GM19463 (cell line): Measurements from ENCODE around the gene WWTR1.

Experiments used
- ATAC-seq: cut with Tn5 transposase; IDR thresholded peaks from one replicate; pipeline ENCODE4 v1.9.1; 2021; ENCODE audit warnings: mild to moderate bottlenecking, moderate library complexity; ENCODE audit not compliant: unreplicated experiment

Gene WWTR1

DNA sequence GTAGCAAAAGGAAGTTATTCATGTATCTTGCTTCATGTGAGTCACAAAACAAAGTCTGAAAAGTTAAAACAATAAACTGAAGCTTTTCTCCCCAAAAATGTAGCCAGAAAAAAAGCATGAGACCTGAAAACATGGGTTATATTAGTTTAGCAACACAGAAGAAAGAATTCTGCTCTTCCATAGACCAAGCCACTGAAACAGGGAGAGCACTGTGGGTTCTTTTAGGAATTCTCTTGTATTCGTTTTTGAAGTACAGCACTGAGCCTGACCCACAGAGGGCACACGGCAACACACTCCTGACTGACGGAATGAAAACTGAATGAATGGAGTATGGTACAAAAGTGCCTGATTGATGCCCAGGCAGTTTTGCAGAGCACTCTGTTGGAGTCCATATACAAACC is 116.7 kb downstream of the WWTR1 start:
- no peak for ATAC-seq

DNA sequence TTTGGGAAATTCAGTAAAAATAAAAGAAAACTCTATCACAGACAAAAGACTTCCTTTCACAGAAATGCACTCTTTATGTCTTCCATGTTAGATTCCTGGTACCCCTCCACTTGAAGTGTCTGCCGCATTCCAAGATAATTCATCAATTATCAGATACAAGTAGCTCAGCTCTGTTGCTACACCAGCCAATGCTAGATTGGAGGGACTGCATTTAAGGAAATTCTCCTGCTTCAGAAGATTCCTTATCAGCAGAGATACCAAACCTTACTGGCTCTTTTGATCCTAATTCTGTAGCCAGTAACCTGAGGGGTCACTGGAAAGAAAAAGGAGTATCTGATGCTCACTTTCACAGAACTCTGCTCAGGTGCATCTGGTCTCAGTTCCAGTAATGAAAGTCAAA is 119.5 kb downstream of the WWTR1 start:
- no peak for ATAC-seq

DNA sequence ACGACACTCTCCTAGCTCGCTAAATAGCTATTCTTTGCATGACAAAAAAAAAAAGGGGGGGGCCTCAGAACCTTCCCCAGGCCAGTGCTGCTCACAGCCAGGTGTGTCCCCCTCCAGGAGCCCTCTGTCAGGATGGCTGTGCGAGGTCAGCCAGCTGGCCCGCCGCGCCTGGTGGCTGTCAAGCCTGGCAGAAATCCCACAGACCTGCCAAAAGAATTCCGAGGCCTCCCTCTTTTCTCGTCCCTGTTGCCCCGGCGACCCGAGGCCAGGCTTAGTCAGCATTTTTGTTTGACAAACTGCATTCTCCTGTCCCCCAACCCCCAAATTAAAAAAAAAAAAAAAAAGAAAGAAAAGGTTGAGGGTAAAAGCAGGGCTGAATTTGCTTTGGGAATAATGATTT is 121.4 kb downstream of the WWTR1 start:
- no peak for ATAC-seq

DNA sequence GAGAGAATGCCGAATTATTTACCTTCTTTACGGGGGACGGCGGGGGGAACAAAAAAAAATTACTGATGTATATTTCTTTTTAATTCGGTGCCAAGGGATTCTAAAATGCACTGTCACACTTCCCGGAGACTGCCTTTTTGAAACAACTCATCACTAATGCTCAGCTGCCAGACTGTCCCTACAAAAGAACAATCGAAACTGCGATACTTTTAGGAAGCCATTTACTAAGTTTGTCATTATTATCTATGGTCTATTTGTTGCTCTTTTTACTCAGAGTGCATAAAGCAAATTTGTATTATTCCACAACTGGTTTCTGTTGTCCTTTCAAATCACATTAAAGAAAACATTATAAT is 122.5 kb downstream of the WWTR1 start:
- ATAC-seq: no peak

DNA sequence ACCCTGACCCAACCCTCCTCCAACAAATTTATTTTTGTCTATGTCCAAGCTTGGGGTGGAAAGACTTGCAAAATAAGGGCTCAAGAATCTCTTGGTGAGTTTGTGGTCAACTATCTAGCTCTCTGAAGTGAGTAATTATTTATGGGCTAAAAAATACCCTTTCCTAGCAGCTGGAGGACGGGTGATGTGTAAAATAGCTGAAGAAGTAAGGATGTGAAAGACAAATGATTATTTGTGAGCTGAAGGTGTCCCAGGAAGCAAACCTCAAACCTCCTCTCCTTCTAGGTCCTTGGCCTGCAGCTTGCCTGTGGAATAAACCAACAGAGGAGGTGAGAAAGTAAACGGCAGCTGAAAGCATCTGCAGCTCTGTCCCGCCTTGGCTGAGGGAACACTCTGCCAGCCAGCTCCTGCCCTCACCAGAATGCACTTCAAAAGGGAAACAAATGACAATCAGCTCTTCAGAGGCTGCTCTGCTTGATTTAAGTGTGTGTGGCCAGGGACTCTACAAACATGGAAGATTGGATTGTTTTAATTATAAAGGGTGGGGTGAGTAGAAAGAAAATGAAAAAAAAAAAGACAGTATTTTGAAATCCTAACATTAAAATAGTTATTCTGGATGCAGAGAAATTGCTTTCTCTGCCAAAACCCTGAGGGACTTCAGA is 123.0 kb downstream of the WWTR1 start:
- no peak for ATAC-seq

DNA sequence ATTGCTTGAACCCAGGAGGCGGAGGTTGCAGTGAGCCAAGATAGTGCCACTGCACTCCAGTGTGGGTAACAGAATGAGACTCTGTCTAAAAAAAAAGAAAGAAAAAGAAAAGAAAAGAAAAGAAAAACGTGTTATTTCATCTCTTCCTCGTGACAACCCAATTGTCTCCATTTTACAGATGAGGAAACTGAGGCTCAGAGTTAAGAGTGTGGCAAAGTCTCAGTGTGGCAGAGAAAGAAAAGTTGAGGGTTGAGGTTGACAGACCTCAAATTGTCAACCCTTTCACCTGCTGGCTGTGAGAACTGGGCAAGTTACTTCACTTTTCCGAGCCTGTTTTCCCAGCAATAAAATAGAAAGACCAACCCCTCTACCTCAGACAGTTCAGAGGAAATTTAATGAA is 123.7 kb downstream of the WWTR1 start:
- no peak for ATAC-seq

DNA sequence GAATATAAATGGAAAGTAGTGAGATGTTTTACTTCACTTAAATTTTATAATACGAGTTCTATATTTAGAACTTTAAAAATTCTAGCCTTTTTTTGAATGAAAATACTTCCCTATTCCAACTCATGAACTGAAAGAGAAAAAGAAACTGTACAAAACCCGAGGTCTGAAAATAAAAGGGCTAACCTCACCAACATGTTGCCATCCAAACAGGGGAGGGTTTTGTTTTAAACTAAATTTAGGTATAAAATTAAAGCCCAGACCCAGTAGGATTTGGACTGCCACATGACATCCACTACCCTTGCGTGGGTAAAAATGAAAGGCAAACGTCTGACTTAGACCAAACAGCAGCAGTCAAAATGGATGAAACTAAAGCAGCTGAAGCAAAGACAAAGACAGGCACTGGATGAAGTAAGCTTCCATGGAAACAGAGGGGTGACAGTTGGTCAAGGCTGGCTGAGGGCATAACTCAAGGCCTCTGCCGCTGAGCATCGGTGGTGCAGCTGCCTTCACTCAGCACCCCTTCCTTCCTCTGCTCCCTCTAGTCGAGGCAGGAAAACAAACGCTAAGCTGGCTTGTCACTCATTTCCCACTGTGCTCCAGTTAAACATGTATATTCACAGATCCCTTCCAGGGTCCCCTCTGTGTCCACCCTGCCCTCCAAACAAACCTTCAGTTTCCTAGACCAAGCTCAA is 125.2 kb downstream of the WWTR1 start:
- ATAC-seq: peak; percentile 37

DNA sequence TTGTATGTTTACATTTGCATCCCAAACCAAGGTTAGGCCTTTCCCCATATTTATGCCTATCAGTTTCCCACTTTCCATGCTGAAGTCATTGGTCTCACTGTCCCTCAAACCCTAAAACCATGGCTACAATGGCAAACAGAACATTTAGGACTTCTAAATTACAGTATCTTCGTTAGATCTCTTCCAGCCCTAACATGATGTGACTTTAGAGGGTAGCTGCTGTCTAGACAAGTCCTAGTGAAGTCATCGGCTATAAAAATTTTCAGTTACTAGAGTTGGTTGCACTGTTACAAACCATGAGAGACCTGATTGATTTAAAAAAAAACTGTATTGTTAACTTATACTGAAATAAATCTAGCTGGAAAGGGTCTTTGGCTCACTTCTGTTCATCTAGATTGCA is 128.7 kb downstream of the WWTR1 start:
- ATAC-seq: no peak

DNA sequence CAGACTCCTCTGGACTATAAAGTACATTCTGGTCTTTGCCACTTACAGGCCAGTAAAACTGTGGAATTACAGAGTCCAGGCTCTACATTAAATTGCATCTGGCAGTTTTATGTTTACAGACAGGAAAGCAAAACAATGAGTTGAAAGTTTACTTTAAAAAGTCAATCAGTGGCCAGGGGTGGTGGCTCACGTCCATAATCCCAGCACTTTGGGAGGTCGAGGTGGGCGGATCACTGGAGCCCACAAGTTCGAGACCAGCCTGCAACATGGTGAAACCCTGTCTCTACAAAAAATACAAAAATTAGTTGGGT is 129.5 kb downstream of the WWTR1 start:
- no peak for ATAC-seq

DNA sequence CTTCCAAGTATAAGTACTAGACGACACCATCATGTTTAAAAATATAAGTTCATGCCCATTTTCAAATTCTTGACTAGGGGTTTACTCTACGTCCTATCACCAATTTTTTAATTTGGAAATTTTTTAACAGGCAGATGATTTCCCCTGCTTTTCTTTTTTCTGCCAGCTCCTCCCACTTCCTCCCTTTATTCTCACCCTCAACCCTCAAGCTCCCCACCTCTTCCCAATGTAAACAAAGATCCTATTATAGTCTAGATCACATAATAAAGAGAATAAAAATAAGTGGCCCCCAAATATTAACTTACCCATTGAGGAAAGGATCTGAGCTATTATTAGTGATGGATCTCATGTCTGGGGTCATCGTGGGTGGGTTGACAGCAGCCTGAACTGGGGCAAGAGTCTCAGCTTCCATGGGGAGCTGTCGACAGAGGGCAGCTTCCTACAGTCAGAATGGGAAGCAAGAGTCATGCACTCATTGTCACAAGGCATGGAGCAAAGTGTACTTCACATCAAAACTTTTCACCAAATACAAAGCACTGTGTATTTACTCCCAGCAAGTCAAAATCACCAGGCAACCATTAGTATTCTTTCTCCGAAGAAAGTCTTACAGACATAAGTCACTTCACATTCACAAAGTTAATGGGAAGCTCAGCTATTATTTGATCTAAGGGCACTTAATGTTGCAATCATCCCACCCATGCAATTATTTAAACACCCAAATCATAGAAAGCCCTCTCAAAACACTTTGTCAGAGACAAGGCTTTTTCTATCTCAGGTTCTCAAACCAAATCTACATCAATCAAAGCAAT is 130.1 kb downstream of the WWTR1 start:
- ATAC-seq: no peak

DNA sequence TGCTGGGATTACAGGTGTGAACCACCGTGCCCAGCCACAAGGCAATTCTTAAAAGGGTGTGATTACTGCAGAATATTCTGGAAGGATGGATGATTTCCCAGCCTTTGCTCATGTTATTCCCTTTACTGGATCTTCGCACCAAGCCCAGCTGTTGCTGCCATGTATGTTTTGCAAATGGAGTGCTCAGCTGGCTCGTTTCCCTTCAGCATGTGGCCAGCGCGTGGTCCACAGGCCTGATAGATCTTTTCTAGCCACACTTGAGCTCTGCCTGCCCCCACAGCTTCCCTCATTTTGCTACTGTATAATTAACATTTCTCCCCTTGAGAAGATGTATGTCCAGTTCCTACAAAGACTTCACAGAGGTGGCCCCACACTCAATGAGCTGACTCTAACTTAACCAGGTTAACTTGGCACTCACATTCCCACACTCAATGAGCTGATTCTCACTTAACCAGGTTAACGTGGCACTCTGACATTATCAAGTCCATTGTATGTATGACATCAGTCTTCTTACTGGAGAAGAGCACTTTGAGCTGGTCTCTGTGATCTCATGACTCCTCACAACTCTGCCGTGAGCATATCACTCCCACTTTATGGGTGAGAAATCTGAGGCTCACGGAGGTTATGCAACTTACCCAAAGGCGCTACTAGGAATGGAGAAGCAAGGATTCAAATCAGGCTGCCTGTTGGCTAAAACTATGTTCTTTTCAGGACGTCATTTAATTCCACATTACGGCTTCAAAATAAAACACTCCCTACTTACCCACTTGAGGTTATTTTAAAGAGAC is 134.1 kb downstream of the WWTR1 start:
- ATAC-seq: no peak

DNA sequence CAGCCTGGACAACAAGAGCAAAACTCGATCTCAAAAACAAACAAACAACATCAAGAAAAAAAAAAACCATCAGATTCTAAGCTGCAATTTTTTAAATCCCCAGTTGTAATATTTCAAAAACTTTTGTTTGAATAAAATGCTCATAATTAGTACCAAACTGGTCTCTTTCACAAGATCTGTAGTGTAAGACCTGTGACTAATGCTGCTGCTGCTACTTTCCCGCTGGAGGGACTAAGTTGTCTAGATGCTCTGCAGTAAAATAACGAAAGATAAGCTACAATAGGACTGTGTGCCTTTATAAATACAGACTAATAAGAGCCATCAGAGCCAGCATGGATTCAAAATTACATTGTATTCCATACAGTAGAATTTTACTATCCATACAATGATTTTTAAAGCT is 137.9 kb downstream of the WWTR1 start:
- no peak for ATAC-seq

DNA sequence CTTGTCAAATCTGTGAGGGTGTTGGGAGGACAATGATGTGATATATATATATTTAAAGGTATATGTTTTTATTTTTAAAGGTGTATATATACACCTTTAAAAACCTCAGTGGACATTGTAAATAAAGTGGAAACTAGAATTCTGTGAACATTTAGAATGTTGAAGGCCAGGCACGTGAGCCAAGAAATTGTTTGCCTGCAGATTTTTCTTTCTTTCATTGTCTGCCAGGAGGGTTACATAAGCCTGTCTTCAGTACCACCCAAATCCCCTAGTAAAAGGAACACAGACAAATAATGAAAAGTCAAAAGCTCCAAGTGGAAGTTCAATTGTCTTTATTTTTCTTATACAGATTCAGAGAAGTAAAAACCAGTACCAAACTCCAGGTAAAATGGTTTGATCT is 140.9 kb downstream of the WWTR1 start:
- ATAC-seq: no peak

DNA sequence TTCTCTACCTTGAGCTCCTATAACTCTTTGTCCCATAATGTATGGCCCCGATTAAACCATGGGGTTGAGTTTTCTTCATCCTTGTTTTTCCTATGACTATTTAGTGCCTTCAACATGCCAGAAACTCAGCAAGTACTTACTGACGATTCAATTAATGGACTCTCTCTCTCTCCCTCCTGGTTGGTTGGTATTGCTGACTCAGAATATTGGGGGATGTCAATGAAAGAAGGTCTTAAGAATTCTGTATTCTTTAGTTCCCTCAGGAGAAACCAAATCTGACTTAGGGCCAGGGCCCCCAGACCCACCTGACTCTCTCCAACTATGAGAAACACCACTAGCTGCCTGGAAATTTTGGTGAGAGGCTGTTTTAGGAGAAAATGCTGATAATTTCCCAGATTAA is 142.6 kb downstream of the WWTR1 start:
- ATAC-seq: no peak

DNA sequence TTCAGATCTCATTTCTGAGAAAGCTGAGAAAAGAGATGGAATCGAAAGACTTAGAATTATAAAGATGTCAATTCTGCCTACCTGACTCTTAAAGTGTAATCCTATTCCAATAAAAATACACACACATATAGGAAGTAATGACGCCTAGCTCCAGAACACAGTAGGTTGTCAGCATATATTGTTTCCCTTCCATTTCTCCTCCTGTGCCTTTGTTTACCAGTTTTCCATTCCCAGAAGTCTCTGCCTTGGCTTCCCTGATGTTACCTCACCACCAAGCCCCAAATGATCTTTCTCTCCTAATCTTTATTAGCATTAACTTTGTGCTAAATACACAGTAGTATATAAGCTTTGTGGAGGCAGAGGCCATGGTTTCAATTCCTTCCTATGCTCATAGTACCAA is 143.4 kb downstream of the WWTR1 start:
- ATAC-seq: no peak

DNA sequence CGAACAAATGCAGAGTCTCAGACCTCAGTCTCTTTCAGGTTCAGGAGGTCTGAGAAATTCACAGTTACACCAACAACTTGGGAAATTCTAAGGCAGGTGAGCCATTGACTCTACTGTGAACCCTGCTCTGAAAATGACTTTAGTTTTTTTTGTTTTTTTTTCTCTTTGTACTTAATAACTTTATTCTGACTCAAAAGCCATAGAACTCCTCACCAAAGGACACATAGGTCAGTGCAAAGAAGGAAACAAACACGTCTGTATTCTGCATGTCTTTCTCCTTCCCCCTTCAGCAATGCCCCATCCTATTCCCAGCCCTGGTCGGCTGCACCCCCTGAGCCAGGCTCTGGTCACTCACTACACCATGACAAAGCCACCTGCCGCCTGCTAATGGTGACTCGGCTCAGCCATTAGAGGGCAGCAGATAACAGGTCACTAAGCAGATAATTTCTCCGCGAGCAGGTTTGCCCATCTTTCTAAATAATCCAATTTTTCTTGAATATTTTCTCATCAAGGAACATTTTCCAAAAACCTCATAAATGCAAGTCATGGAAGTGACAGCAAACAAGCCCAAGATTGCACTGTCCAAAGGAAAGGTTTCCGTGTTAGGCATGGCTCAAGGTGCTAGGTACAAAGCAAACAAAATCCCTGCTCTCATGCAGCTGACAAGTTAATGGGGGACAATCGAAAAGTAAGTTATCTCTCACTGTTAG is 145.6 kb downstream of the WWTR1 start:
- ATAC-seq: peak; percentile 77

DNA sequence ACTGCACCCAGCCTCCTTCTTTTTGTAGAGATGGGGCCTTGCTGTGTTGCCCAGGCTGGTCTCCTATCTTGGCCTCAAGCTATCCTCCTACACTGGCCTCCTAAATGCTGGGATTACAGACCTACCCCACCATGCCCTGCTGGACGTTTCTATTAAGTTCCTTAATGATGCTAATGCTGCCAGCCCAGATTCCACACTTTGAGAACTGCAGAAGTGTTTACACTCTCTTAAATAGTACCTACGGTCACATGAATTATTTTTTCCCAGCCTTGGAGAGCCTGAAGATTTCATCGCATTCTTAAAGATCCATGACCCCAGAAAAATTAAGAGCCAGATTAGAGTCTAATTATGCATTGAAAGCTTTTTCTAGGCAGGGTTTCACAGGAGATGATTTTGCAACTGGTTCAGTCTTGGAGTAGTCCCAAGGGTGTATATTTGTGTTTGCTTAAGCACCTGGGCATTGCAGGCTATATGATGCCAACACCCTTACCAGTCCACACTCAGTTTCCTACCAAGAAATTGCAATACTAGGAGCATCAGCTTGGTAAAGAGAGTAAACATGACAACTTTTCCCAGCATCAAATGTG is 146.7 kb downstream of the WWTR1 start:
- no peak for ATAC-seq

DNA sequence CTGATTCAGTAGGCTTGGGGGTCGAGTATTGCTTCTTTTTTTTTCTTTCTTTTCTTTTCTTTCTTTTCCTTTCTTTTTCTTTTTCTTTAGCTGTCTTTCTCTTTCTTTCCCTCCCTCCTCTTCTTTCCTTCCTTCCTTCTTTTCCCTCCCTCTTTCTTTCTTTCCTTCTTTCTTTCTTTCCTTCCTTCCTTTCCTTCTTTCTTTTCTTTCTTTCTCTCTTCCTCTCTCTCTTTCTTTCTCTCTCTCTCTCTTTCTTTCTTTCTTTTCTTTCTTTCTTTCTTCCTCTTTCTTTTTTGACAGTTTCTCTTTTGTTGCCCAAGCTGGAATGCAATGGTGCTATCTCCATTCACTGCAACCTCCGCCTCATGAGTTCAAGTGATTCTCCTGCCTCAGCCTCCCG is 147.3 kb downstream of the WWTR1 start:
- no peak for ATAC-seq

DNA sequence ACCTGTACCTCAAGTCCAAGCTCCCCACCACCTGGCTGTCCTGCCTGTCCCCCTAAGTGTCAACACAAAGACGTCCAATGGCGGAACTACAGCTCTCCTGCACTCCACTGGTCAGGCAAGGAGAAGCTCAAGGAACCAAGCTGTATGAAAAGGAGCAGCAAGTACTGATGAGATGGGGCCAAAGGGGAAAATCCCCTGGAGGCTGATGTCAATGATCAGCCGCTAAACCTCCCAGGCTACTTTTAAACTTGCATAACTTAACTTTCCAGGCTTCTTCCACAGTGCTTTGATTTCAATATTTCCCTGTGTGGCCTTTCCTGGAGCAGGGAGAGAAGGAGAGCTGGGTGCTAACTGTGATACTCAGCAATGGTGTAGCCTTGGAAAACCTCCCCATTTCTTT is 148.3 kb downstream of the WWTR1 start:
- no peak for ATAC-seq

DNA sequence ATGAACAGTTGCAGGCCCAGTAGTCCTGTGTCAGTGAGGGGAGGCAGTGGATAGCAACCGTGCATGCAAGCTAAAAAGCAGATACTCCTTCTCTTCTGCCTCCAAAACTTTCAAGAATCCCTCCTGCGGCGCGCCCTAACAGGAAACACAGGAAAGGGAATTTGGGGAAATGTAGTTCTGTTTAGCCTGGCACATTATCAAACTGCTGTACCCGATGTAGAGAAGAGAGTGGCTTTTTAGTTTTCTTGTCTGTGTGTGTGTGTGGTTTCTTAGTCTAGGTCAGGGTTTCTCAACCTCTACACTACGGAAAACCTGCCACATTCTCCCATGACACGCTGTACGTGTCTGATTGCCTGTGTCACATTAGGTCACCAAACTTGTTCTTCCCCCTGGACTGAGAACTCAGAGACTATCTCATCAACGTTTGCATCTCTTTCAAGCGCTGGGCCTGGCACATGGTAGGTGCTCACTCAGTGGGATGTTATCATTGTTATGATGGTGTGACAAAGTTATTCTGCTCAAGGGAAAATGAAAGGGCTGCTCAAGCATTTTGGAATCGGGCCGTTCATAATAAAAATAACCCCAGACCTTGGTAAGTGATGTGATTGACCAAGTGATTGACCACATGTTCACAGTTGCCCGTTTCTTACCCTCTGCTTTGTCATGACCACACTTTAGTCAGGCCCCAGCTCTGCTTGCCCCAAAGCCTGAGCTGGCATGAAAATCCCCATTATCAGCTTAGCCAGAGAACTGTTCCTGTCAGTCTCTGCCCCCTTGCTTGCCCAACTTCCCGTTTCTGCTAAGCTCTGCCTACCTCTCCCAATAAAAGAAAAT is 150.1 kb downstream of the WWTR1 start:
- ATAC-seq: peak; percentile 56
